ENCODE data around the gene RNF212. TPM values are rescaled to one million over a fixed set of nuclear protein-coding genes. Genes with fewer than 3 reads are reported as not detected.
A peak's percentile ranks its signal among the peaks of the same experiment; 100 is the strongest.

RNF212 gene
- total and polyA plus RNA-seq, 2 of the 13 experiments (the other 11 are each of a cell fraction or from before 2014, with no cell fraction given) = not detected

DNA sequence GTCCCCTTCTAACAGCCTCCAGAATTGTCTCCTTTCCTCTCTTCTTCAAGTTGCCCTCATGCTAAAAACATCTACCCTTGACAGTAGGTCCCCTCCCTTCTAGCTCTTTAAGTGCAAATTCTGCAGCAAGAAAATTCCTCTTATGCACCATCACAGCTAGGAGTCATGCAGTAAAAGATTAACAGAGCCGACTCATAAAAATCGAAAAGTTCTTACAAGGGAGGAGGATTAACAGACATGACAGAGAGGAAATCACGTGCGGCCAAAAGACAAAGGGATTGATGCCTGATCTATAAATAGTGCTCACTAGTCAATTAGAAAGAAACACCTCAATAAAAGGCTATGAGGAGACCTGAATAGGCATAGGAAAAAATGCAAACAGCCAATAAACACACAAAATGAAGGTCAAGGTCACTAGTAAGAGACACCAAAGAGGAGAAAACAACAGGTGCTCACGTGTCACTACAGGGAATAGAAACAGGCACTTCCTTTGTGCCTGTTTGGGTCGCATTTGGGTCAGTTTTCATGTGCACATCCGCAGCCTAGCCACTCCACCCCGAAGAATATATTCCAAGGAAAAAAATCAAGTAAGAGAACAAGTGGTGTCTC lies 3.4 kb downstream of the RNF212 start (continued):
- no peak for TF ChIP-seq POLR2G (IDR thresholded peaks at IDR 0.05; ENCODE audit: low read depth, low read length)
- TF ChIP-seq U2AF1 (optimal IDR thresholded peaks at IDR 0.05; ENCODE audit: low read depth, low read length) = no peak
- TF ChIP-seq, protein P1, sequence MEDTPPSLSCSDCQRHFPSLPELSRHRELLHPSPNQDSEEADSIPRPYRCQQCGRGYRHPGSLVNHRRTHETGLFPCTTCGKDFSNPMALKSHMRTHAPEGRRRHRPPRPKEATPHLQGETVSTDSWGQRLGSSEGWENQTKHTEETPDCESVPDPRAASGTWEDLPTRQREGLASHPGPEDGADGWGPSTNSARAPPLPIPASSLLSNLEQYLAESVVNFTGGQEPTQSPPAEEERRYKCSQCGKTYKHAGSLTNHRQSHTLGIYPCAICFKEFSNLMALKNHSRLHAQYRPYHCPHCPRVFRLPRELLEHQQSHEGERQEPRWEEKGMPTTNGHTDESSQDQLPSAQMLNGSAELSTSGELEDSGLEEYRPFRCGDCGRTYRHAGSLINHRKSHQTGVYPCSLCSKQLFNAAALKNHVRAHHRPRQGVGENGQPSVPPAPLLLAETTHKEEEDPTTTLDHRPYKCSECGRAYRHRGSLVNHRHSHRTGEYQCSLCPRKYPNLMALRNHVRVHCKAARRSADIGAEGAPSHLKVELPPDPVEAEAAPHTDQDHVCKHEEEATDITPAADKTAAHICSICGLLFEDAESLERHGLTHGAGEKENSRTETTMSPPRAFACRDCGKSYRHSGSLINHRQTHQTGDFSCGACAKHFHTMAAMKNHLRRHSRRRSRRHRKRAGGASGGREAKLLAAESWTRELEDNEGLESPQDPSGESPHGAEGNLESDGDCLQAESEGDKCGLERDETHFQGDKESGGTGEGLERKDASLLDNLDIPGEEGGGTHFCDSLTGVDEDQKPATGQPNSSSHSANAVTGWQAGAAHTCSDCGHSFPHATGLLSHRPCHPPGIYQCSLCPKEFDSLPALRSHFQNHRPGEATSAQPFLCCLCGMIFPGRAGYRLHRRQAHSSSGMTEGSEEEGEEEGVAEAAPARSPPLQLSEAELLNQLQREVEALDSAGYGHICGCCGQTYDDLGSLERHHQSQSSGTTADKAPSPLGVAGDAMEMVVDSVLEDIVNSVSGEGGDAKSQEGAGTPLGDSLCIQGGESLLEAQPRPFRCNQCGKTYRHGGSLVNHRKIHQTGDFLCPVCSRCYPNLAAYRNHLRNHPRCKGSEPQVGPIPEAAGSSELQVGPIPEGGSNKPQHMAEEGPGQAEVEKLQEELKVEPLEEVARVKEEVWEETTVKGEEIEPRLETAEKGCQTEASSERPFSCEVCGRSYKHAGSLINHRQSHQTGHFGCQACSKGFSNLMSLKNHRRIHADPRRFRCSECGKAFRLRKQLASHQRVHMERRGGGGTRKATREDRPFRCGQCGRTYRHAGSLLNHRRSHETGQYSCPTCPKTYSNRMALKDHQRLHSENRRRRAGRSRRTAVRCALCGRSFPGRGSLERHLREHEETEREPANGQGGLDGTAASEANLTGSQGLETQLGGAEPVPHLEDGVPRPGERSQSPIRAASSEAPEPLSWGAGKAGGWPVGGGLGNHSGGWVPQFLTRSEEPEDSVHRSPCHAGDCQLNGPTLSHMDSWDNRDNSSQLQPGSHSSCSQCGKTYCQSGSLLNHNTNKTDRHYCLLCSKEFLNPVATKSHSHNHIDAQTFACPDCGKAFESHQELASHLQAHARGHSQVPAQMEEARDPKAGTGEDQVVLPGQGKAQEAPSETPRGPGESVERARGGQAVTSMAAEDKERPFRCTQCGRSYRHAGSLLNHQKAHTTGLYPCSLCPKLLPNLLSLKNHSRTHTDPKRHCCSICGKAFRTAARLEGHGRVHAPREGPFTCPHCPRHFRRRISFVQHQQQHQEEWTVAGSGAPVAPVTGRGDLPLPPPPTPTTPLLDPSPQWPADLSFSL (CRISPR knock-in tag; IDR thresholded peaks at IDR 0.05) = no peak
- TF ChIP-seq SMC3 (IDR thresholded peaks at IDR 0.05; ENCODE audit: low read length) = no peak
- TF ChIP-seq PLRG1 (conservative IDR thresholded peaks at IDR 0.05) = no peak
- TF ChIP-seq, protein P2, sequence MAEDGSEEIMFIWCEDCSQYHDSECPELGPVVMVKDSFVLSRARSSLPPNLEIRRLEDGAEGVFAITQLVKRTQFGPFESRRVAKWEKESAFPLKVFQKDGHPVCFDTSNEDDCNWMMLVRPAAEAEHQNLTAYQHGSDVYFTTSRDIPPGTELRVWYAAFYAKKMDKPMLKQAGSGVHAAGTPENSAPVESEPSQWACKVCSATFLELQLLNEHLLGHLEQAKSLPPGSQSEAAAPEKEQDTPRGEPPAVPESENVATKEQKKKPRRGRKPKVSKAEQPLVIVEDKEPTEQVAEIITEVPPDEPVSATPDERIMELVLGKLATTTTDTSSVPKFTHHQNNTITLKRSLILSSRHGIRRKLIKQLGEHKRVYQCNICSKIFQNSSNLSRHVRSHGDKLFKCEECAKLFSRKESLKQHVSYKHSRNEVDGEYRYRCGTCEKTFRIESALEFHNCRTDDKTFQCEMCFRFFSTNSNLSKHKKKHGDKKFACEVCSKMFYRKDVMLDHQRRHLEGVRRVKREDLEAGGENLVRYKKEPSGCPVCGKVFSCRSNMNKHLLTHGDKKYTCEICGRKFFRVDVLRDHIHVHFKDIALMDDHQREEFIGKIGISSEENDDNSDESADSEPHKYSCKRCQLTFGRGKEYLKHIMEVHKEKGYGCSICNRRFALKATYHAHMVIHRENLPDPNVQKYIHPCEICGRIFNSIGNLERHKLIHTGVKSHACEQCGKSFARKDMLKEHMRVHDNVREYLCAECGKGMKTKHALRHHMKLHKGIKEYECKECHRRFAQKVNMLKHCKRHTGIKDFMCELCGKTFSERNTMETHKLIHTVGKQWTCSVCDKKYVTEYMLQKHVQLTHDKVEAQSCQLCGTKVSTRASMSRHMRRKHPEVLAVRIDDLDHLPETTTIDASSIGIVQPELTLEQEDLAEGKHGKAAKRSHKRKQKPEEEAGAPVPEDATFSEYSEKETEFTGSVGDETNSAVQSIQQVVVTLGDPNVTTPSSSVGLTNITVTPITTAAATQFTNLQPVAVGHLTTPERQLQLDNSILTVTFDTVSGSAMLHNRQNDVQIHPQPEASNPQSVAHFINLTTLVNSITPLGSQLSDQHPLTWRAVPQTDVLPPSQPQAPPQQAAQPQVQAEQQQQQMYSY (CRISPR knock-in tag; IDR thresholded peaks at IDR 0.05) = no peak
- no peak for TF ChIP-seq ATAD3A (CRISPR knock-in tag; IDR thresholded peaks at IDR 0.05)
- TF ChIP-seq, protein P3, sequence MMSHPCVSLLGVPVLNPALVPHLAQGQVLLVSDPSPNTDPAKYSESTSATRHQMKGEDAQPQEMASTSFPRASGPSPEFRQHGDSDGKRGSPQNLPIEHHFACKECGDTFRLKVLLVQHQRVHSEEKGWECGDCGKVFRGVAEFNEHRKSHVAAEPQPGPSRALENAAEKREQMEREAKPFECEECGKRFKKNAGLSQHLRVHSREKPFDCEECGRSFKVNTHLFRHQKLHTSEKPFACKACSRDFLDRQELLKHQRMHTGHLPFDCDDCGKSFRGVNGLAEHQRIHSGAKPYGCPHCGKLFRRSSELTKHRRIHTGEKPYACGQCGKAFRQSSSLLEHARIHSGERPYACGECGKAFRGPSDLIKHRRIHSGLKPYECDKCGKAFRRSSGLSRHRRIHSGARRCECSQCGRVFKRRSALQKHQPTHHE (CRISPR knock-in tag; IDR thresholded peaks at IDR 0.05; ENCODE audit: borderline replicate concordance) = no peak
- TF ChIP-seq, protein P4, sequence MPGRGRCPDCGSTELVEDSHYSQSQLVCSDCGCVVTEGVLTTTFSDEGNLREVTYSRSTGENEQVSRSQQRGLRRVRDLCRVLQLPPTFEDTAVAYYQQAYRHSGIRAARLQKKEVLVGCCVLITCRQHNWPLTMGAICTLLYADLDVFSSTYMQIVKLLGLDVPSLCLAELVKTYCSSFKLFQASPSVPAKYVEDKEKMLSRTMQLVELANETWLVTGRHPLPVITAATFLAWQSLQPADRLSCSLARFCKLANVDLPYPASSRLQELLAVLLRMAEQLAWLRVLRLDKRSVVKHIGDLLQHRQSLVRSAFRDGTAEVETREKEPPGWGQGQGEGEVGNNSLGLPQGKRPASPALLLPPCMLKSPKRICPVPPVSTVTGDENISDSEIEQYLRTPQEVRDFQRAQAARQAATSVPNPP (CRISPR knock-in tag; IDR thresholded peaks at IDR 0.05) = no peak
- no peak for TF ChIP-seq FLYWCH1 (CRISPR knock-in tag; IDR thresholded peaks at IDR 0.05)
- TF ChIP-seq ZNF781 (CRISPR knock-in tag; IDR thresholded peaks at IDR 0.05; ENCODE audit: borderline replicate concordance, not compliant biosample characterization) = no peak
- TF ChIP-seq MED13 (CRISPR knock-in tag; IDR thresholded peaks at IDR 0.05) = no peak
- TF ChIP-seq REXO4 (CRISPR knock-in tag; IDR thresholded peaks at IDR 0.05; ENCODE audit: borderline replicate concordance) = no peak
- TF ChIP-seq ELF4 (CRISPR knock-in tag; IDR thresholded peaks at IDR 0.05; ENCODE audit: borderline replicate concordance) = no peak
- TF ChIP-seq ZSCAN29 (CRISPR knock-in tag; conservative IDR thresholded peaks at IDR 0.05) = no peak
- no peak for TF ChIP-seq TEAD2 (CRISPR knock-in tag; IDR thresholded peaks at IDR 0.05)
- TF ChIP-seq BCL6 (CRISPR knock-in tag; IDR thresholded peaks at IDR 0.05) = peak; percentile 48; the same call in 1 of the 2 replicates
- TF ChIP-seq ZNF263 (CRISPR knock-in tag; IDR thresholded peaks at IDR 0.05) = no peak

All from HepG2 (cell line).